Mucosa of rectum (tissue), 2 donors: ENCODE results near the gene XRN2.

ENCODE experiments used
- H3K27ac ChIP-seq, 2 donors: one replicate each; pipeline ENCODE4 v1.7.0; 2013; ENCODE audit warnings: inconsistent platforms in 2 of 2, low read depth in 2 of 2, low read length in 2 of 2
- H3K27me3 ChIP-seq, 2 donors: one replicate each; pipeline ENCODE4 v1.7.0; 2013; ENCODE audit warnings: low read length in 2 of 2; ENCODE audit not compliant: control insufficient read depth in 2 of 2, insufficient read depth in 2 of 2
- H3K36me3 ChIP-seq, 2 donors: one replicate each; pipeline ENCODE4 v1.7.0; 2013; ENCODE audit warnings: low read length in 2 of 2; ENCODE audit not compliant: control insufficient read depth in 2 of 2, insufficient read depth in 2 of 2
- H3K4me1 ChIP-seq, 2 donors: one replicate each; pipeline ENCODE4 v1.7.0; 2013; ENCODE audit warnings: low read length in 2 of 2, mild to moderate bottlenecking in 1 of 2; ENCODE audit not compliant: control insufficient read depth in 2 of 2, insufficient read depth in 2 of 2
- H3K4me3 ChIP-seq, 2 donors: one replicate each; pipeline ENCODE4 v1.7.0; 2013; ENCODE audit warnings: low read length in 2 of 2
- H3K9ac ChIP-seq, 2 donors: one replicate each; pipeline ENCODE4 v1.7.0; 2013; ENCODE audit warnings: low read length in 2 of 2, low read depth in 1 of 2, mild to moderate bottlenecking in 1 of 2
- H3K9me3 ChIP-seq, 2 donors: one replicate each; pipeline ENCODE4 v1.7.0; 2013; ENCODE audit warnings: low read length in 2 of 2; ENCODE audit not compliant: control insufficient read depth in 2 of 2
- donor health status: healthy.
- donor health status: Normal muscosa, but diverticular disease.

XRN2 gene

DNA sequence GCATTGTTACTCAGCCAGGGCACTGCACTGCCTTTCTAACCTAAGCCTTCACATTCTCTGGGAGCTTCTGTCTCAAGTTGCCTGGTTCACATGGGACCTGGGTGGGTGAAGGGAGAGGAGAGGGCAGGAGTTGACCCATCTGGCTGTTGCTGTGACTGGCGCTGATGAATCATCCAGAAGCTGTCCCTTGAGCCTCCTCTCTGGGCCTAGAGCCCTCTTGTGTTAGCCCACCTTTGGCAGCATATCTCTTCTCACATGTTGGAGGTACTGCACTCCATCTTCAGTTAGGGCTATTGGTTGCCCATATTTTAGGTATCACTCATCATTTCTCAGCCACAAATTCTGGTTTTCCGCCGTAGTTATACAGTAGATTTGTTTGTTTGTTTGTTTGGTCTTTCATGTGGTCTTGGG is 19.8 kb downstream of the XRN2 start:
- Histone ChIP-seq H3K27me3 (no peaks in the 10 kb centered on the region), H3K9me3 (no peaks in the 10 kb centered on the region), H3K4me3 (no peak overlapping the region), H3K36me3 (peaks cover 0 to under 1% of the 10 kb centered on the region in 2 donors), H3K27ac (no peak overlapping the region), H3K4me1 (no peaks in the 10 kb centered on the region), H3K9ac (no peak overlapping the region)

DNA sequence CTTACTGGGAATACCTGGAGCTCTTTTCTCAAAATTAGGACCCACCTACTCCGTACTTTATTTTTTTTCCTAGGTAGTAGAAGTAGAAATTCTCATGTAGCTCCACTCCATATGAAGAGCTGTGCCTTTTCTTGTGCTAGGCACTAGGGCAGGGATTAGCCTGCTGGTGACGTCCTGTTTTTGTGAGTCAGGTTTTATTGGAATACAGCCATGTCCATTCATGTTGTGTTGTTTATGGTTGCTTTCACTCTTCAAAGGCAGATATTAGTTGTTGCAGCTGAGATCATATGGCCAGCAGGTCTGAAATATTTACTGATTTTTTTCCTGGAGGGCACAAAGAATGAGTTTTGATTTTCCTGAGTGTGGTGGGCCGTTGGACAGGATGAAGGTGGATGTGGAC is 20.5 kb downstream of the XRN2 start:
- H3K9ac ChIP-seq: no peak overlapping the region

GRCh38 chr20:21324126-21324525 is 21.0 kb downstream of the XRN2 start:
- Histone ChIP-seq H3K27me3 (no peaks in the 10 kb centered on the region), H3K4me3 (no peak overlapping the region), H3K9me3 (no peaks in the 10 kb centered on the region), H3K36me3 (peaks cover 0 to 5% of the 10 kb centered on the region in 2 donors), H3K4me1 (no peaks in the 10 kb centered on the region), H3K9ac (no peak overlapping the region), H3K27ac (no peak overlapping the region)

More for the DNA sequence above, 20.5 kb downstream of the XRN2 start:
- Histone ChIP-seq H3K27me3 (no peaks in the 10 kb centered on the region), H3K4me1 (no peaks in the 10 kb centered on the region), H3K36me3 (peaks cover 0 to 5% of the 10 kb centered on the region in 2 donors), H3K4me3 (no peak overlapping the region), H3K27ac (no peak overlapping the region), H3K9me3 (no peaks in the 10 kb centered on the region)

- Histone ChIP-seq H3K36me3 (peaks cover under 1 to 6% of the 10 kb centered on the region in 2 donors), H3K4me3 (no peak overlapping the region), H3K4me1 (no peaks in the 10 kb centered on the region)
Measured at GRCh38 chr20:21325296-21325695, 22.2 kb downstream of the XRN2 start.

GRCh38 chr20:21326700-21327099 is 23.6 kb downstream of the XRN2 start:
- peaks cover 5 to 14% of the 10 kb centered on the region in 2 donors for H3K36me3 ChIP-seq
- no peaks in the 10 kb centered on the region for H3K27me3 ChIP-seq
- no peak overlapping the region for H3K4me3 ChIP-seq
- H3K27ac ChIP-seq: no peak overlapping the region
- H3K9me3 ChIP-seq: no peaks in the 10 kb centered on the region
- no peaks in the 10 kb centered on the region for H3K4me1 ChIP-seq
- H3K9ac ChIP-seq: no peak overlapping the region

More at GRCh38 chr20:21325296-21325695, 22.2 kb downstream of the XRN2 start:
- Histone ChIP-seq H3K27me3 (no peaks in the 10 kb centered on the region), H3K27ac (no peak overlapping the region), H3K9me3 (no peaks in the 10 kb centered on the region), H3K9ac (no peak overlapping the region)

DNA sequence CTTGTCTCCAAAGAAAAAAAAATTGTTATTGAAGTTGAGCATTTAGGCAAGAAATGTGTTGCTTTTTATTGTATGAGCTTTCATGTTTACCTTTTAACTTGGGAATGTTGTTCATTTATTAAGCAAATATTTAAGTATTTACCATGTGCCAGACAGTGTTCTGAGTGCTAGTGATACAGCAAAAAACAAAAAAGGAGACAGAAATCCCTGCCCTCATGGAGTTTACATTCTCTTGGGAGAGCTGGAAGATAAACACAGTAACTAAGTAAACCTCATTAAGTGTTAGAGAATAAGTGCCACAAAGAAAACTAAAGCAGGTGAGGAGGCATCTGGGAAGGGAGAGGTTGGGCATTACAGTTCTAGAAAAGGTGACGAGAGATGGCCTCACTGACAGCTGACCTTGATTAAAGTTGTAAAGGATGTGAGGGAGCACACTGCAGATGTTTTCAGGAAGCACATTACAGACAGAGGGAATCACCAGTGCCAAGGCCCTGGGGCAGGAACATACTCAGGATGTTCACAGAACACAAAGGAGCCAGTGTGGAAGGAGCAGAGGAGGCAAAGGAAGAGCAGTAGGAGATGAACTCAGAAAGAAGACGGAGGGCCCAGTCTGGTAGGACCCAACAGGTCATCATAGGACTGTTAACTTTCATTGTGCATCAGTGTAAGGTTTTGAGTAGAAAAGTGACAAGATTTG is 33.5 kb downstream of the XRN2 start:
- peaks cover 71 to 72% of the 10 kb centered on the region in 2 donors for H3K36me3 ChIP-seq
- H3K4me1 ChIP-seq: no peaks in the 10 kb centered on the region
- H3K9me3 ChIP-seq: no peaks in the 10 kb centered on the region
- H3K27ac ChIP-seq: no peak overlapping the region
- H3K4me3 ChIP-seq: no peak overlapping the region
- no peak overlapping the region for H3K9ac ChIP-seq
- H3K27me3 ChIP-seq: no peaks in the 10 kb centered on the region

- no peaks in the 10 kb centered on the region for H3K4me1 ChIP-seq
- no peaks in the 10 kb centered on the region for H3K27me3 ChIP-seq
- H3K9ac ChIP-seq: no peak overlapping the region
- H3K36me3 ChIP-seq: peaks cover 60 to 62% of the 10 kb centered on the region in 2 donors
- no peak overlapping the region for H3K27ac ChIP-seq
- H3K9me3 ChIP-seq: no peaks in the 10 kb centered on the region
- H3K4me3 ChIP-seq: no peak overlapping the region
Measured at GRCh38 chr20:21338291-21338690, 35.2 kb downstream of the XRN2 start.

- no peak overlapping the region for H3K9ac ChIP-seq
- H3K36me3 ChIP-seq: peaks cover 57 to 58% of the 10 kb centered on the region in 2 donors
- H3K27ac ChIP-seq: no peak overlapping the region
- H3K27me3 ChIP-seq: no peaks in the 10 kb centered on the region
- no peaks in the 10 kb centered on the region for H3K4me1 ChIP-seq
- H3K9me3 ChIP-seq: no peaks in the 10 kb centered on the region
- H3K4me3 ChIP-seq: no peak overlapping the region
Measured at GRCh38 chr20:21339499-21339898, 36.4 kb downstream of the XRN2 start.

GRCh38 chr20:21340991-21341697 is 38.0 kb downstream of the XRN2 start:
- H3K9me3 ChIP-seq: no peaks in the 10 kb centered on the region
- H3K4me3 ChIP-seq: no peak overlapping the region
- no peak overlapping the region for H3K9ac ChIP-seq
- H3K4me1 ChIP-seq: no peaks in the 10 kb centered on the region
- no peak overlapping the region for H3K27ac ChIP-seq
- no peaks in the 10 kb centered on the region for H3K27me3 ChIP-seq
- peaks cover 52 to 57% of the 10 kb centered on the region in 2 donors for H3K36me3 ChIP-seq

DNA sequence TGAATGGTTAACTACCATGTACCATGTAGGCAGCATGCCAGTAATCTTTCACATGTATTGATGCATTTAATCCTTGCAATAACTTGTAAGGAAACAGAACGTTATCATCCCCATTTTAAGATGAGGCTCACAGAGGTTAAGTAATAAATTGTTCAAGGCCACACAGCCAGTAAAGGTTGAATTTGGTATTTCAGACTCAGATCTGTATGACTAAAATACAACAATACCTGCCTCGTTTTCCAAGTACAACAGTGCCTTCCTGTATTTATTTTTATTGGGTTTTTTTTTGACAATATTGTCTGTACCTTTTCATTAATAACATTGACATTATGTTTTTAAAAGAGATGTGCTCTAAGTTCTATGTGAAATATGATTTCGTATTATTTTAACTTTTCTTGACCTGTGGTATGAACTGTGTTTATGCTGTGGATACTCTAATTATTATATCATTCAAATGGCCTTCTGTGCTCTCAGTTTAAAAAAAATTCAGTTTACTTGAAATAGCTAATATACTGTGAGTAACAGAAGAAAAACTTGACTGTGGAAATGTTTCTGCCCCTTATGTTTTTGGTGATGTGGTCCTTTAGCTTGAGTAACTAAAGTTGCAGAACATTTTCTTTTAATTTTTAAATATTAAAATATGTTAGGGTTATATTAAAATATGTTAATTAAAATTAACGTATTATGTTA is 39.7 kb downstream of the XRN2 start:
- H3K9me3 ChIP-seq: no peaks in the 10 kb centered on the region
- H3K4me1 ChIP-seq: no peaks in the 10 kb centered on the region
- H3K36me3 ChIP-seq: peaks cover 44 to 53% of the 10 kb centered on the region in 2 donors
- no peak overlapping the region for H3K9ac ChIP-seq
- H3K4me3 ChIP-seq: no peak overlapping the region
- no peaks in the 10 kb centered on the region for H3K27me3 ChIP-seq
- no peak overlapping the region for H3K27ac ChIP-seq
